Fibroblast of villous mesenchyme (primary cell): ENCODE results near the gene P3H4. TPM values are rescaled to one million over a fixed set of nuclear protein-coding genes. Genes with fewer than 3 reads are reported as not detected.

Source experiments
- DNase-seq: peaks from one replicate; pipeline ENCODE4 v3.0.0-alpha.2; 2010; ENCODE audit warnings: low read depth
- H3K4me3 ChIP-seq: 2 replicates; pipeline ENCODE4 v1.5.1; 2011; ENCODE audit warnings: low read depth, mild to moderate bottlenecking, low read length
- CTCF ChIP-seq: IDR thresholded peaks from 2 replicates; pipeline ENCODE4 v1.5.1; 2012; ENCODE audit warnings: low read depth, mild to moderate bottlenecking, low read length; ENCODE audit not compliant: insufficient read depth
- total RNA-seq: library from RNA; depleted of rRNA; stranded (reverse); fragments of >200 nt; gene quantifications from 2 replicates; pipeline ENCODE4 v1.2.3, GENCODE V29; 2012

The P3H4 gene
- total RNA-seq, 1 donor = 88.1 TPM

DNA sequence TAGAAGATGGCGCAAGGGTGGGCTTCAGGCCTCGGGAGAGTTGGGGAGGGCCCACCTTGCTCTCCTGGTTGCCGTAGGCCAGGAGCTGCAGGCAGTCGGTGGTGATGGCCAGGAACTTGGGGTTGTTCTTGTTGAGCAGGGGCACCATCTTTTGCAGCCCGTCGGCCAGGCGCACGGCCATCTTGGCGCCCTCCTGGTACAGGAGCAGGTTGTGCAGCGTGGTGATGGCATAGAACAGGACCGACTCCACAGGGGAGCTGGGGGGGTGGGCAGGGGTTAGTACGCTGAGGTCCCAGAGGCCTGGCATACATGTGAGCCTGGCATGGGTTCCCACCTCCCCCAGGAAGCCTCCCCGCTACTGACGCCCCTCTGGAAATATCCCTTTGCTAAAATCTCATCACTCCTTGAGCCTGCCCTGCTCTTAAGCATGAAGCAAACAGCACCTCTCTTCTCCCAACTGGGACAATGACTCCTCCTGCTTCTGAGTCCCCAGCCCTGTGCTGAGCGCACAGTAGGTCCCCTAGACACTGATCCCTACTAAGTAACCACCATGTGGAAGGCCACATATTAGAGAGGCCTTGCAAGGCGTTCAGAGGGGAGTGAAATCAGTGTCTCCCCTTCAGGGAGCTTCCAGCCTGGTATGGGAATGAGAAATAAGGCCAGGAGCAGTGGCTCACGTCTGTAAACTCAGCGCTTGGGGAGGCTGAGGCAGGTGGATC is 44.3 kb downstream of the P3H4 start:
- H3K4me3 ChIP-seq = no peak overlapping the region
- TF ChIP-seq CTCF = no peak
- DNase-seq = no peak

- no peak for TF ChIP-seq CTCF
These were observed 45.6 kb downstream of the P3H4 start for GRCh38 chr17:41766135-41766534.

DNA sequence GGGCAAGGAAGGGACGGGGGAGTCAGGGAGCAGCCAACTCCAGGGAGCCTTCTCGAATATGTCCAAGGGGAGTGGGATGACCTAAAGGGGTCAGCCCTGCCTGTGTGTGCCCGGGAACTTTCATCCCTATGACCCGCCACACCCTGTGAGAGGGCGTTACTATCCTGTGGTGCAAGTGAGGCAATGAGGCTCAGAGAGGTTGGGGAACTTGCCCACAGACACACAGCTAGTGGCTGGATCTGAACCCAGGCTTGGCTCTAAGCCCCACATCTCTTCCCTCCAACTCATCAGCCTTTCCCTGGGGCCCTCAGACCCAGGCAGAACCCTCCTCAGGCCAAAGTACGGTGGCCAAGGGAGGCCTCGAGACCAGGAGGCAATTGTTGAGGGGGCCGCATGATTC is 48.4 kb downstream of the P3H4 start:
- no peak for TF ChIP-seq CTCF

More at GRCh38 chr17:41766135-41766534, 45.6 kb downstream of the P3H4 start:
- no peak for DNase-seq
- no peak overlapping the region for H3K4me3 ChIP-seq

GRCh38 chr17:41762841-41763240 is 48.9 kb downstream of the P3H4 start:
- H3K4me3 ChIP-seq = no peak overlapping the region
- TF ChIP-seq CTCF = no peak
- DNase-seq = no peak

More for the DNA sequence above, 48.4 kb downstream of the P3H4 start:
- no peak overlapping the region for H3K4me3 ChIP-seq
- no peak for DNase-seq

DNA sequence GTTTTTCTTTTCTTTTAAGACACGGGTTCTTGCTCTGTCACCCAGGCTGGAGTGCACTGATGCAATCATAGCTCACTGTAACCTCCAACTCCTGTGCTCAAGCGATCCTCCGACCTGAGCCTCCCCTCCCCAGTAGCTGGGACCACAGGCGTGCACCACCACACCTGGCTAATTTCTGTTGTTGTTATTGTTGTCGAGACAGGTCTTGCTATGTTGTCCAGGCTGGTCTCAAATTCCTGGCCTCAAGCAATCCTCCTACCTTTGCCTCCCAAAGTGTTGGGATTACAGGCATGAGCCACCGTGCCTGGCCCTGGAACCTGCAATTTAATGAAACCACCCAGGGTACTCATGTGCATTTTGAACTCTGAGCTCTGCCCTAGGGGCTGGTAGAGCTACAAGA is 49.4 kb downstream of the P3H4 start:
- no peak for DNase-seq
- H3K4me3 ChIP-seq = no peak overlapping the region
- TF ChIP-seq CTCF = no peak

DNA sequence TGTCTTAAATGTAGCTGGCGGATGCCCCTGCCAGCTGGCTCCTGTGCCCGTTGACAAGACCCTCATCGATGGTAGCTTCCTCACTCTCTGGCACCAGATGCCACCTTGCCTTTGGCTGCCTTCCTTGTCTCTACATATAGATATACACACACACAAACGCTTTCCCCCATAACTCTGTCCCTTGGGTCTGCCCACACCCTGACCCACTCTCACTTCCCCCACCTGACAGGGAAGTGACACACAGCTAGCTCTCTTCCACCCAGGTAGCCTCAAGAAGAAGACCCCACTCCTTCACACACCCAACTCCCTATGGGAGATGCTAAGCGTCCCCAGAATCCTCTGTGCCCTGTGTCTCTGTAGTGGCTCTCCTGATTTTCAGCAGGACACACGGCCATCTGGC is 50.9 kb downstream of the P3H4 start:
- no peak for TF ChIP-seq CTCF
- H3K4me3 ChIP-seq = no peak overlapping the region
- DNase-seq = no peak

DNA sequence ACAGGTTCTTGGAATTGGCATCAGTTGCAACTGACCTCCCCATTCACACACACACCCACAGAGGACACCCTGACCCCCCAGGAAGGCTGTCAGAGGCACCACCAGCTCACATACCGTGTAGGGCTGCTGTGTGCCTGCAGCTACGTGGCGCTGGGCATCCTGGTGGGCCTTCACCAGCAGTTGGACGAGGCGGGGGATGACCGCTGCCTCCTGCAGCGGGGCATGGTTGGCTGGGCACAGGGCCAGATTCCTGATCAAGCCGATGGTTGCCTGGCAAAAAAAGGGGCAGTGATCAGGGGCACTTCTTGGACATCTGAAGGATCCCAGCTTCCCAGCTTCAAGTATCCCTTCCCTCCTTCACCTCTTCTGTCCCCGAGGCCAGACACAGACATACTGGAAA is 53.1 kb downstream of the P3H4 start:
- no peak for TF ChIP-seq CTCF
- H3K4me3 ChIP-seq = no peak overlapping the region
- DNase-seq = no peak
